Measurements from ENCODE around the gene SLC25A31.

SLC25A31 gene

DNA sequence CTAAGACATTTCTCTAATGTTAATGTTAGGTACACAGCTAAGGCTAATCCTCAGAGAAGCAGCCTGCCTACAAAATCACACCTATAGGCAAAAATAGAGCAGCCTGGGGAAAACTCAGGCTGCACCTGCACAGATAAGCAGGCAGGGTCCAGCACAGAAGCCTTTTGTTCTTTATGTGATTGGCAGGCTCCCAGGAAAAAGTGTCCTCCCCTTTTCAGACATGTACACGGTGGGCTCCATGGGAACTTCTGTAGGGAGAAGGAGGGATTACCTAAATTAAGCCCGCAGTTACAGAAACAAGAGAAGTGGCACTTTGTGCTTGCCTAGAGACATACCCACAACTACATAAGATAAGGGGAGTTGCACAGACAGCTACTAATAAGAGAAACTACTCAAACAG is 47.9 kb downstream of the SLC25A31 start:
- DNase-seq, result peak; percentile 33

DNA sequence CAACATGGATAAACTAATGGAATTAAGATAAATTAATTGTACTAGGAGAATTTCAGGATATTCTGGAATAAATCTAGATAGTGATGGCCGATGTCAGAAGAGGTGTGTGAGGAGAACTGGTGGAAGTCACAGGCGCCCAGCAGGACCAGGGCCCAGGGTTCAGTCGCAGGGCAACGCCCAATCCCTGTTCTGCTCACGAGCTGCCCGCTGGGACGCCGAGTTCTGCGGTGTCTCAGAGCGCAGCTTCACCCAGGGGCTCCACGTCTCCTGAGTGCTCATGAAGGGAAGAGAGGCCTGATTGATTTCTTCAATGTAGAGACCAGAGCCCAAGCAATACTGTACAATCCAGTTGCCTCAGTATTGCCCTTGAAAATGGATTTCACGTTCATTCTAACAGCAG is 50.4 kb downstream of the SLC25A31 start:
- no peak for DNase-seq

- DNase-seq, result no peak
Measured at GRCh38 chr4:127781300-127782024, 51.3 kb downstream of the SLC25A31 start.

- no peak for DNase-seq
Measured at GRCh38 chr4:127782025-127782274, 51.8 kb downstream of the SLC25A31 start.

DNA sequence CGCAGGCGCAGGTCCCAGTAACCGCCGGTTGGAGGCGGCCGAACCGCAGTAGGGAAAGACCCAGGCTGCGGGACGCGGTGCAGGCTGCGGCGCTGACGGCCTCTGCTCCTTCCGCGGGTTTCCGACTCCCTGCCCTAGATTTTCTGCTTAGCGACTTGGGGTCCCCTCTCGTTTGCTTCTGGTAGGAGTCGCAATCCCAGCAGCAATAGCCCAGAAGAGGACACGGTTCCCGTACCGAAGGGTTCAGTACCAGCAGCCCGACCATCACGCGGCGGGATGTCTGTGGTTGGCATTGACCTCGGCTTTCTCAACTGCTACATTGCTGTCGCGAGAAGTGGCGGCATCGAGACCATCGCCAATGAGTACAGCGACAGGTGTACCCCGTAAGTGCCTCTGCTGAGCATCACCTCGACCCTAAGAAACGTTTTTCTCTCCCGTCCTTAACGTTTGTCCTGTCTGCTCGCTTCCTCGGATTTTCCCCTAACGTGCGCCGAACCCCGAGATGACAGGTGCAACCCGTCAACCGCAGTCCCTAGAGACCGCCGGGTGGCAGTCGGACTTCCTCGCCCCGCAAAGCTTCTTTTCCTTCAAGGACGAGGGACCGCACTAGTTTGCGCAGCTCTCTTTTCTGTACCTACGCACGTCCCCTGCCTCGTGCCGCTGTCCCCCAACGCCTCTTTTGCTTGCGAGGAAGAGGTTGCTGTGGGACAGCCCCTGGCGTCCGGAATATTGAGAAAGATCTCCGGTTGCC is 52.2 kb downstream of the SLC25A31 start, which contains the start of gene HSPA4L:
Gene HSPA4L, plus strand, starts transcription at position 48 of the 751 bp plus-strand sequence. Its CDS starts 229 bp downstream, at position 277.
- DNase-seq, result peak; percentile 80

DNA sequence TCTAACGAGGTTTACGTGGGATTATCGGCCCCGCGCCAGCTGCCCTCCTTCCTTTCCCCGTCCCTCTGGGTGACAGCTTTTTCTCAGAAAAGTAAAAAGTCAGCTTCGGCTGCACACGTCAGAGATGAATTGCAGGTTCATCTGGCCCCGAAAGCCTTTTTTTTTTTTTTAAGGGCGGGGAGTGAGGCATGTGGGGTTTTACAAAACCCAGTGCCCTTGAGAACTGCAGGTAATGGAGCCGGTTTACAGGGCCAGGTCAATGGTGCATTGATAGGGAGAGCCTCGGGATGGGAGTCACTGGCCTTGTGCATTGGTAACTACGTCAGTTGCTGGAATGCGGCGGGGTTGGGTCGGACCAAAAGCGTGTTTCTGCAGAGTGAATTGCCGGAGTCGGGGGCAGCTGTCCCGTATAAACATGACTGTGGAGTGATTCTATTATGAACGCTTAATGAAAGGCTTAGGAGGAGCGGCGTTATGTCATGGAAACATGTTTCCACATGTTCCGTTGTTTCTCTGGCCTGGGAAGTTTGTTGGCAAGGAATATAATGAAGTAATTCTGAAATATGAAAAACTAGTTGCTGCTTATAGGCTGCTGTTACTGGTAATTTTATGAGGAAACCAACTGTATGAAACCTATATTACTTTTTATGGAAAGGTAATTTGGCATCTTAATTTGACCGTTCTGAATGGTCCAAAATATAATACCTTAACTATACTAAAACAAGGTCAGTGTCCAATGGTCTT is 53.0 kb downstream of the SLC25A31 start:
- DNase-seq, result peak; percentile 76

GRCh38 chr4:127783955-127784770 is 54.0 kb downstream of the SLC25A31 start:
- DNase-seq, result no peak

DNA sequence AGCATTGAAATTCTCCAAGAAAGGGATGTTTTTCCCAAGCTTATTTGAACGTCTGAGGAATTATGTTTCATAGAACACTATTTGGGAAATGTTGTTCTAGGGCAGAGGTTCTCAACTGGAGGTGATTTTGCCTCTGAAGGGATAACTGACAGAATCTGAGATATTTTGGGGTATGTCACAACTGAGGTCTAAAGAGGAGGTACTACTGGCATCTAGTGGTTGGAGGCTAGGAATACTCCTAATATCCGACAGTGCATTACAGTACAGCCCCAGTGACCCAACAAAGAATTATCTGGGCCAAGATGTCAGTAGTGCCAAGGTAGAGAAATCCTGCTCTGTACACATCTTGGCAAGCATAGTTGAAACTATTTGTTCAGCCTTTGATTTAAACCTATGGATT is 58.3 kb downstream of the SLC25A31 start:
- peak; percentile 33 for DNase-seq

- no peak for DNase-seq
Measured at GRCh38 chr4:127791391-127791790, 61.2 kb downstream of the SLC25A31 start.

DNA sequence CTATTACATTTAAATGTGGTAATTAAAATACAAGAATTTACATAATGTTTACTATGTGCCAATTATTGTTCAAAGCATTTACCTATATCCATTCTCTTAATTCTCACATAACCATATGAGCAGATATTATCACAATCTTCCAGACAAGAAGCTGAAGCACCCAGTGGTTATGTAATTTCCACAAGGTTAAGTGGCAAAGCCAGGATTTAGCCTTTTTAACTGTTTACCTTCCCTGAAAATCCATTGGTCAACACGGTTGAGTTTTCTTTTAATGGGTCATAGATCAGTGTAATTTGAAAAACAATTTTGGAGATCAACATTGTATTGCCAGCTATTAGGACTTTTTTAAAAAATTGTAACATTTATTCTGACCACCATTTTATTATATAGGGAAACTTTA is 63.3 kb downstream of the SLC25A31 start:
- no peak for DNase-seq

DNA sequence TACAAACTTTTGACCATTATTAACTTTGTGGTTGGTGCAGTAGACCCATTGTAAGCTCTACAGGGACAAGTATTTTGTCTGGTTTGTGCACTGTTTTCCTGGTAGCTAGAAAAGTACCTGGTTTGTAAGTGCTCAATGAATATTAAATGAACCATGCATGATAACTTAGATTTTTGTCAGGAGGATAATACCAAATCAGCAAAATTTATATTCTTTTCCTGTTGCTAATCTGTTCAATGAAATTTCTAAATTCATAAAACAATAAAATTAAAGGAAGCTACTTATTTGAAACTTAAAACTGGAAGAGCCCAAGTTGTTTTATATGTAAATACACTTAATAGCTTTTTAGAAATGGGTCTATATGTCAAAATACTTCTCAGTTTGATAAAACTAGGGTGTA is 69.5 kb downstream of the SLC25A31 start:
- DNase-seq, result no peak

- DNase-seq, result peak; percentile 1
Measured at GRCh38 chr4:127809173-127809800, 79.1 kb downstream of the SLC25A31 start.

DNA sequence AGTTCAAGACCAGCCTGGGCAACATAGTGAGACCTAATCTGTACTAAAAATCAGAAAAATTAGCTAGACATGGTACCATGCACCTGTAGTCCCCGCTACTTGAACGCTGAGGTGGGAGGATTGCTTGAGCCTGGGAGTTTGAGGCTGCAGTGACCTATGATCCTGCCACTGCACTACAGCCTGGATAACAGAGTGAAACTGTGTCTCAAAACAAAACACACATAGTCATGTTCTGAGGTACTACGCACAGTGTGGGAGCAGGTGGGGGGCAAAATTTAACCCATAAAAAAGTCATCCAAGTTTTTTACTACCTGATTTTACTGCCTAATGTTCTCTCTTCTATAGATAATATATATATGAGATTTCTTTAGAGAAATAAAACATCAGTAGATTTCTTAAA is 80.4 kb downstream of the SLC25A31 start:
- DNase-seq, result no peak

DNA sequence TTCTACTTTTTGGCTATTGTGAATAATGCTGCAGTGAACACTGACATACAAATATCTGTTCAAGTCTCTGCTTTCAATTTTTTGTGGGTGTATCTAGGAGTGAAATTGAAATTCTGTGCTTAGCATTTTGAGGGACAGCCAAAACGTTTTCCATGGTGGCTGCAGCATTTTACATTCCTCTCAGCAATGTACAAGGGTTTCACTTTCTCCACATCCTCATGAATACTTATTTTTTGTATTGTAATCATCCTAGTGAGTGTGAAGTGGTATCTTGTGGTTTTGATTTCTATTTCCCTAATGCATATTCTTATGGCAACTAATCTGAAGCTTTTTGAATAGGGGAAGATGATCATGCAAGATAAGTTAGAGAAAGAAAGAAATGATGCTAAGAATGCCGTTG is 92.2 kb downstream of the SLC25A31 start:
- no peak for DNase-seq
